Right hindlimb (tissue), 1 donor: ENCODE measurements around the gene DCTN3.

Experiments used
- DNase-seq: peaks from one replicate; pipeline ENCODE4 v3.0.0-alpha.2; 2018

The DCTN3 gene

DNA sequence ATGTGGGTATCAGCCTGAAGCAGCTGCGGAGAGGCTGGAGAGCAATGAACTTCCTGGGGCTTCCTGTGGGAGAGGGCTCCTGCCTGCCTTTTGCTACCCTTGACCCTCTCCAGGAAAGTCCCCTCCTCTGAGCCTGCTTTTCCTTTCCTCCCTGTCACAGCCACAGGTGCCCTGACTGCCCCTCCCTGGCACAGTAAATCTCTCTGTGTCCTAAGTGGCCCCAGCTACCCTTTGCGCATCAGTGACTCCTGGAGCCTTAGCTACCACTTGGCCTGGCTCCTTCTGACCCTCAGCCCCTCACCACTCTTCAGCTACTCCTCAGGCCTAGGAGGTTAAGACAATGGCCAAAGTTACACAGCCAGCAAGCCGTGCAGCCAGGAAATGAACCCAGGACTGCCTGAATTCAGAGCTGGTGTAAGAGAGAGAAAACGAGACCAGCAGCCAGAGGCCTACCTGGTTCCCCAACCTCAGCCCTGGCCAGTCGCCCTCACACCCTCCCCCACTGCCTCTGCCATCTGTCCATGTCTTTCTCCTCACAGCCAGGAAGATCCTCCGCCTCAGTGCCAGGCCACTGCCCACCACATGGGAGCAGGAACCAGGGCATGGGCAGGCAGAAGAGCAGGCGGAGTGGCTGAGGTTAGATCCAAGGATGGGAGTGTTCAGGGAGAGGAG is 49.4 kb downstream of the DCTN3 start:
- no peak for DNase-seq

GRCh38 chr9:34570376-34570775 is 49.9 kb downstream of the DCTN3 start:
- DNase-seq = no peak

DNA sequence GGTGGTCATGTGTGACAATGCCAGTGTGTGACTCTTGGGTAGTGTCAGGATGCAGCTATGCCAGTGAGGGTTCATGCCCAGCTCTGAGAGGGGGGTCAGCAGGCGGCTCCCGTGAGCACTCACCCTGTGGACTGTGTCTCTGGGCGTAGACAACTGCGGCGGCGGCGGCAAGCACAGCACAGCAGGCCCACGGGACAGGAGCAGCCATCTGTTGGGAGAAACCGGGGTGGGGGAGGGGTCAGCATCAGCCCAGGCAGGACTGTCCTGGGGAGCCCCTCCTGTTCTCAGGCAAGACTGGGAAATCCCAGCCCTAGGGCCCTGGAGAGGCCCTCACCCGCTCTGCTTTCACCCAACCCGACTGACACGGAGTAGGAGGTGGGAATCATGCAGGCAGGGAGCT is 51.5 kb downstream of the DCTN3 start:
- DNase-seq = no peak

DNA sequence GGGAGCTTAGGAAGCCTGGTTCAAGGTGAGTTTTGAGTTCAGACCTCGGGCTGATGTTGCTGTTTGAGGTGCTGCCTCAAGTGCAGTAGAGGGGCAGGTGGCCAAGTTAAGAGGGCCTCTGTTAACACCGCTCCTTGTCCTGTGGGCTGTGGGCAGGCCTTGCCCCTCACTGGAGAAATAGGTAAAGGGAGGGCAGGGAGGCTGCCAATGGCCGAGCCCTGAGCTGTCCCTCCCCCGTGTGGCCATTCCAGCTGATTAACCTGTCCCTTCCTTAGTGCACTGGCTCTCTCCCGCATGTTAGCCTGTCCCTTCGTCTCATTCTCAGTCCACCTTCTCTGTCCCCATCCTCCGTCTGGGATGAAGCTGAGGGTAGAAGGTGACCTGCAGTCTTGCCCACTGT is 52.2 kb downstream of the DCTN3 start:
- DNase-seq = no peak

DNA sequence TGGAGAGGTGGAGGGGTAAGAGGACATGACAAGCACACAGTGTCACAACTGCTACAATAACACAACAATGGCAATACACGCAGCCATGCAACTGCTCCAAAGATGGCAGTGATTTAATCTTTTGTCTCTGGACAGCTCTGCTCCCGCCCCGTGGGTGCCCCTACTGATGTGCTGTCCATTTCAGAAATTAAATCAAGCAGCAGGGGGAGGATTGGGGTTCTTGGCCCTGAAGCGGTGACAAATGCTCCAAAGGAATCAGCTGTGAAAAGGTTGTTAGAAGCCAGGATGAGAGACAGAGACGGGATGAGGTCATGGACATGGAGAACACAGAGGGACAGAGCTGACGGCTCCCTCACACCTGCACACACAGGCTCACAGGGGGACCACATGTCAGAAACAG is 53.3 kb downstream of the DCTN3 start:
- DNase-seq = no peak

DNA sequence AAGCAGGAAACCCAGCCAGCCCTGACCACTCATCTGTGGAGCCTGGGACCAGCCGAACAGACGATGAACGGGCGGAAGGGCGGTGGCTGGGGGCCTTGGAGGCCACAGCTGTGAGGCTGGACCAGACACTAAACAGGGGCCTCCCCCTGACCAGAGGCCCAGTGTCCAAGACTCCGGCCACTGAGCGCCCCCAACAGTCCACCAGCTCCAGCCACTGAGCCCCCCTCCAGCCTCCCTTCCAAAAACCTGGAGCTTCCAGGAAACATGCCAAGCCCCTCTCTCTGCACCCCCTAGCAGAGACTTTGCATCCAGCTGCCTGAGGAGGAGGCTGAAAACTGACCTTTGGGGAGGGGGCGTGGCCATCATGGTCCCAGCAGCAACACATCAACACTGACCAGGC is 54.0 kb downstream of the DCTN3 start:
- peak; percentile 74 for DNase-seq

DNA sequence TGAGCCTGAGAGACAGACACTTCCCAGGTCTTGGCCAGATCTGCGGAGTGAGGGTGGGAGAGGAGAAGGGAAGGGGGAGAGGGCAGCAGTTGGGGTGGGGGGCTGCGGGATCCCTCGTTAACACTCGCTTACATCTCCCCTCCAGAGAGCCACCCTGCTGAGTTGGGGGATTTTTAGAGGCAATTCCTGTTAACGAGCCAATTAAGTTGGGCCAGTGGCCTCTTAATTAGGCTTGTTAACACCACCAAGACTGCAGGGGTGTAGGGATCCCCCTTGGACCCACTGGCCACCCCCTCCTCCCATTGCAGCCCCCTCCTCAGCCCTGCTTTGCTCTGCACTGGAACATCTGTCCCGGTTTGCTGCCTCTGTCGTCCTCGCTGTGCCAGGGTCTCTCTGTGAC is 54.4 kb downstream of the DCTN3 start:
- no peak for DNase-seq

DNA sequence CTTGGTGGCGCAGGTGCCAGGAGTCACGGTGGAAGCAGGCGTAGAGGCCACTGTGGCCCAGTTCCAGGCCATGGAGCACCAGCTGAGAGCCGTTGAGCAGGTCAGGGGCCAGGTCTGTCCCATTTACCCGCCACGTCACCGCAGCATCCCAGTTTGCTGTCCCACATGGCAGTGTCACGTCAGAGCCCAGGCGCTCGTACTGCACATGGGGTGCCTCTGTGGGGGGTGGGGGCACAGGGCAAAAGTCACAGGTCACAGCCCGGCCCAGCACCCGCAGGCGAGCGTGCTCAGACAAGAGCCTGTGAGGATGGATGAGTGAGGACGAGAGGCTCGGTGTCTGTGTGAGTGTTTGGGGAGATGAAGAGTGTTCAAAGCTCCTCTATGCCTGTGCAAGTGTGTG is 55.7 kb downstream of the DCTN3 start:
- DNase-seq = no peak
